ENCODE measurements around the gene TSFM.

The TSFM gene

GRCh38 chr12:57744777-57745484 is 37.7 kb upstream of the TSFM start, which contains the start of gene TSPAN31:
Gene TSPAN31, plus strand, starts transcription at chr12:57745039. Its CDS starts 116 bp downstream, at chr12:57745155.
- Histone ChIP-seq H3F3A (ENCODE audit: insufficient read depth, low read length) (no peaks in the 10 kb centered on the region; the same call in 1 of the 2 replicates), H4K20me1 (ENCODE audit: insufficient read depth, low read length) (no peaks in the 10 kb centered on the region), H3K4me2 (ENCODE audit: low read length) (peak within 1 kb of the TSS; percentile 79), H3K36me3 (ENCODE audit: insufficient read depth, low read length) (peaks cover 39% of the 10 kb centered on the region), H3K9ac (ENCODE audit: low read length) (peak within 1 kb of the TSS; percentile 83), H3K79me2 (ENCODE audit: insufficient read depth, low read length) (no peaks in the 10 kb centered on the region), H3K4me1 (ENCODE audit: insufficient read depth, low read length, severe bottlenecking) (peaks cover 49% of the 10 kb centered on the region), H3K9me2 (ENCODE audit: low read depth, low read length) (no peaks in the 10 kb centered on the region), H3K27me3 (ENCODE audit: insufficient read depth, low read length) (no peaks in the 10 kb centered on the region), H3K27ac (ENCODE audit: low read depth, low read length, poor library complexity, severe bottlenecking) (peak within 1 kb of the TSS; percentile 74), H3K4me3 (ENCODE audit: low read depth, low read length, poor library complexity, severe bottlenecking) (peak within 1 kb of the TSS; percentile 72), H3K9me3 (ENCODE audit: low read length) (no peaks in the 10 kb centered on the region), H2AFZ (ENCODE audit: low read length) (peak within 1 kb of the TSS; percentile 5; the same call in 1 of the 2 replicates)
- TF ChIP-seq EZH2 (IDR thresholded peaks at IDR 0.05; ENCODE audit: borderline replicate concordance, low read length): no peak
- no peak for TF ChIP-seq CTCF (IDR thresholded peaks at IDR 0.05; ENCODE audit: low read length)

- H3K9me2 ChIP-seq (ENCODE audit: low read depth, low read length): no peaks in the 10 kb centered on the region
- peaks cover 46% of the 10 kb centered on the region for H3K4me1 ChIP-seq (ENCODE audit: insufficient read depth, low read length, severe bottlenecking)
- H3K36me3 ChIP-seq (ENCODE audit: insufficient read depth, low read length): peaks cover 44% of the 10 kb centered on the region
- peaks cover 5% of the 10 kb centered on the region for H3K79me2 ChIP-seq (ENCODE audit: insufficient read depth, low read length)
- H2AFZ ChIP-seq (ENCODE audit: low read length): no peak overlapping the region
- H3F3A ChIP-seq (ENCODE audit: insufficient read depth, low read length): no peaks in the 10 kb centered on the region; the same call in 1 of the 2 replicates
- H3K27me3 ChIP-seq (ENCODE audit: insufficient read depth, low read length): no peaks in the 10 kb centered on the region
- TF ChIP-seq EZH2 (IDR thresholded peaks at IDR 0.05; ENCODE audit: borderline replicate concordance, low read length) (no peak), CTCF (IDR thresholded peaks at IDR 0.05; ENCODE audit: low read length) (no peak)
- peak overlapping the region; percentile 74 for H3K27ac ChIP-seq (ENCODE audit: low read depth, low read length, poor library complexity, severe bottlenecking)
- no peaks in the 10 kb centered on the region for H3K9me3 ChIP-seq (ENCODE audit: low read length)
- no peaks in the 10 kb centered on the region for H4K20me1 ChIP-seq (ENCODE audit: insufficient read depth, low read length)
- H3K4me2 ChIP-seq (ENCODE audit: low read length): peak overlapping the region; percentile 79
- H3K9ac ChIP-seq (ENCODE audit: low read length): peak overlapping the region; percentile 83
- H3K4me3 ChIP-seq (ENCODE audit: low read depth, low read length, poor library complexity, severe bottlenecking): peak overlapping the region; percentile 72
These were observed 37.1 kb upstream of the TSFM start for GRCh38 chr12:57745485-57745881.

GRCh38 chr12:57746025-57746424 is 36.6 kb upstream of the TSFM start:
- no peak overlapping the region for H3K27ac ChIP-seq (ENCODE audit: low read depth, low read length, poor library complexity, severe bottlenecking)

More at GRCh38 chr12:57746025-57746424, 36.6 kb upstream of the TSFM start:
- Histone ChIP-seq H3F3A (ENCODE audit: insufficient read depth, low read length) (no peaks in the 10 kb centered on the region; the same call in 1 of the 2 replicates), H3K9me2 (ENCODE audit: low read depth, low read length) (no peaks in the 10 kb centered on the region), H3K9ac (ENCODE audit: low read length) (peak overlapping the region; percentile 83; the same call in 1 of the 2 replicates), H2AFZ (ENCODE audit: low read length) (no peak overlapping the region), H3K79me2 (ENCODE audit: insufficient read depth, low read length) (peaks cover 10% of the 10 kb centered on the region), H3K4me1 (ENCODE audit: insufficient read depth, low read length, severe bottlenecking) (peaks cover 46% of the 10 kb centered on the region), H3K4me2 (ENCODE audit: low read length) (peak overlapping the region; percentile 79), H3K9me3 (ENCODE audit: low read length) (no peaks in the 10 kb centered on the region), H3K27me3 (ENCODE audit: insufficient read depth, low read length) (no peaks in the 10 kb centered on the region), H3K4me3 (ENCODE audit: low read depth, low read length, poor library complexity, severe bottlenecking) (peak overlapping the region; percentile 72), H4K20me1 (ENCODE audit: insufficient read depth, low read length) (no peaks in the 10 kb centered on the region), H3K36me3 (ENCODE audit: insufficient read depth, low read length) (peaks cover 49% of the 10 kb centered on the region)
- TF ChIP-seq EZH2 (IDR thresholded peaks at IDR 0.05; ENCODE audit: borderline replicate concordance, low read length): no peak
- TF ChIP-seq CTCF (IDR thresholded peaks at IDR 0.05; ENCODE audit: low read length): no peak

All from OCI-LY1 (cell line).